Thyroid gland (tissue), 4 donors: Measurements from ENCODE around the gene RNF121.

Experiments
- CTCF ChIP-seq, 6 experiments: fragments of 200-600 bp in 3 of 6; fragments of 450-650 bp in 3 of 6; sonication (generic) in 3 of 6; IDR thresholded peaks; one replicate each; pipeline ENCODE4 v1.5.1; 2016 to 2019; ENCODE audit warnings: antibody characterized with exemption in 6 of 6, mild to moderate bottlenecking in 2 of 6, inconsistent platforms in 1 of 6, moderate library complexity in 1 of 6
- POLR2A ChIP-seq, 2 donors: fragments of 450-650 bp; IDR thresholded peaks; one replicate each; pipeline ENCODE4 v1.6.1; 2017; ENCODE audit warnings: antibody characterized with exemption in 2 of 2, mild to moderate bottlenecking in 2 of 2, moderate library complexity in 1 of 2

GRCh38 chr11:71940561-71941219, 11.8 kb downstream of the RNF121 start:
- no peak for TF ChIP-seq CTCF (IDR thresholded peaks at IDR 0.05)
- no peak for TF ChIP-seq POLR2A (IDR thresholded peaks at IDR 0.05)
